HG03457 (cell line): ENCODE data around the gene ZP1.
"Not testable (repeated sequence)": the region's sequence is repeated elsewhere in the genome, so short reads cannot be mapped to it uniquely, and the experiment has no call there.

Experiments
- ATAC-seq: cut with Tn5 transposase; IDR thresholded peaks from one replicate; pipeline ENCODE4 v1.9.1; 2021; ENCODE audit warnings: moderate number of reproducible peaks; ENCODE audit not compliant: unreplicated experiment

The ZP1 gene

GRCh38 chr11:60866911-60867870 lies at the start of gene ZP1:
ZP1 (plus strand) TSS chr11:60867542; CDS start chr11:60867562, 20 bp downstream.
- no peak for ATAC-seq

GRCh38 chr11:60818057-60818456 lies 49.3 kb upstream of the ZP1 start:
- no peak for ATAC-seq

GRCh38 chr11:60821827-60822599 lies 45.3 kb upstream of the ZP1 start:
- no peak for ATAC-seq

- ATAC-seq = not testable (repeated sequence)
Measured at GRCh38 chr11:60823745-60824306, 43.5 kb upstream of the ZP1 start.

- no peak for ATAC-seq
Measured at GRCh38 chr11:60825118-60825517, 42.2 kb upstream of the ZP1 start.

- ATAC-seq = no peak
Measured at GRCh38 chr11:60825790-60826189, 41.6 kb upstream of the ZP1 start.

GRCh38 chr11:60830478-60831142 lies 36.7 kb upstream of the ZP1 start:
- no peak for ATAC-seq

- no peak for ATAC-seq
Measured at GRCh38 chr11:60831143-60831500, 36.2 kb upstream of the ZP1 start.

- no peak for ATAC-seq
Measured at GRCh38 chr11:60831501-60832079, 35.8 kb upstream of the ZP1 start.

GRCh38 chr11:60834742-60835533 lies 32.4 kb upstream of the ZP1 start:
- ATAC-seq = no peak

GRCh38 chr11:60835534-60835846 lies 31.9 kb upstream of the ZP1 start:
- no peak for ATAC-seq

GRCh38 chr11:60836866-60837515 lies 30.4 kb upstream of the ZP1 start:
- ATAC-seq = no peak

GRCh38 chr11:60838132-60838531 lies 29.2 kb upstream of the ZP1 start:
- ATAC-seq = no peak

GRCh38 chr11:60840470-60841430 lies 26.6 kb upstream of the ZP1 start:
- no peak for ATAC-seq

GRCh38 chr11:60841797-60842667 lies 25.3 kb upstream of the ZP1 start, which contains the start of gene CCDC86:
CCDC86 (plus strand) TSS chr11:60842113; CDS start chr11:60842125, 12 bp downstream.
- peak; percentile 52 for ATAC-seq

GRCh38 chr11:60842668-60843600 lies 24.4 kb upstream of the ZP1 start:
- ATAC-seq = no peak
